Progenitor cell of endocrine pancreas (in vitro differentiated cells): ENCODE measurements around the gene ANG. TPM values are rescaled to one million over a fixed set of nuclear protein-coding genes. Genes with fewer than 3 reads are reported as not detected.

Experiments
- DNase-seq: peaks from one replicate; pipeline ENCODE4 v3.0.0; 2021; ENCODE audit warnings: low spot score; ENCODE audit not compliant: unreplicated experiment
- H3K27ac Mint-ChIP-seq: 2 replicates; pipeline ENCODE4 v1.8.0; 2021; ENCODE audit warnings: mild to moderate bottlenecking, moderate library complexity, mixed read lengths
- H3K27me3 Mint-ChIP-seq: 2 replicates; pipeline ENCODE4 v1.8.0; 2021; ENCODE audit warnings: mixed read lengths
- H3K36me3 Mint-ChIP-seq: 2 replicates; pipeline ENCODE4 v1.8.0; 2022; ENCODE audit warnings: mixed read lengths; ENCODE audit not compliant: insufficient read depth
- H3K4me1 Mint-ChIP-seq: 2 replicates; pipeline ENCODE4 v1.8.0; 2021; ENCODE audit warnings: low read depth, mixed read lengths
- H3K4me3 Mint-ChIP-seq: 2 replicates; pipeline ENCODE4 v1.8.0; 2021; ENCODE audit warnings: low read depth, mild to moderate bottlenecking, moderate library complexity, mixed read lengths
- H3K9me3 Mint-ChIP-seq: 2 replicates; pipeline ENCODE4 v1.8.0; 2021; ENCODE audit warnings: low read depth, mixed read lengths
- total RNA-seq: library from RNA; stranded (reverse); gene quantifications from 2 replicates; pipeline ENCODE4 v1.2.1, GENCODE V29; 2021
- TF ChIP-seq, protein P1 (sequence below): fragments of 200-600 bp; sonication (generic); IDR thresholded peaks from one replicate; pipeline ENCODE4 v1.5.0; 2021; ENCODE audit warnings: antibody characterized with exemption, mild to moderate bottlenecking; ENCODE audit not compliant: unreplicated experiment

ANG gene
- total RNA-seq, 1 donor from 2014 or later = 8.0 TPM

- no peak overlapping the region for H3K27ac Mint-ChIP-seq
- H3K27me3 Mint-ChIP-seq = no peaks in the 10 kb centered on the region
- H3K4me1 Mint-ChIP-seq = peaks cover 44% of the 10 kb centered on the region
- H3K36me3 Mint-ChIP-seq = no peaks in the 10 kb centered on the region
- TF ChIP-seq, protein P1, sequence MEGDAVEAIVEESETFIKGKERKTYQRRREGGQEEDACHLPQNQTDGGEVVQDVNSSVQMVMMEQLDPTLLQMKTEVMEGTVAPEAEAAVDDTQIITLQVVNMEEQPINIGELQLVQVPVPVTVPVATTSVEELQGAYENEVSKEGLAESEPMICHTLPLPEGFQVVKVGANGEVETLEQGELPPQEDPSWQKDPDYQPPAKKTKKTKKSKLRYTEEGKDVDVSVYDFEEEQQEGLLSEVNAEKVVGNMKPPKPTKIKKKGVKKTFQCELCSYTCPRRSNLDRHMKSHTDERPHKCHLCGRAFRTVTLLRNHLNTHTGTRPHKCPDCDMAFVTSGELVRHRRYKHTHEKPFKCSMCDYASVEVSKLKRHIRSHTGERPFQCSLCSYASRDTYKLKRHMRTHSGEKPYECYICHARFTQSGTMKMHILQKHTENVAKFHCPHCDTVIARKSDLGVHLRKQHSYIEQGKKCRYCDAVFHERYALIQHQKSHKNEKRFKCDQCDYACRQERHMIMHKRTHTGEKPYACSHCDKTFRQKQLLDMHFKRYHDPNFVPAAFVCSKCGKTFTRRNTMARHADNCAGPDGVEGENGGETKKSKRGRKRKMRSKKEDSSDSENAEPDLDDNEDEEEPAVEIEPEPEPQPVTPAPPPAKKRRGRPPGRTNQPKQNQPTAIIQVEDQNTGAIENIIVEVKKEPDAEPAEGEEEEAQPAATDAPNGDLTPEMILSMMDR = no peak
- no peaks in the 10 kb centered on the region for H3K9me3 Mint-ChIP-seq
- H3K4me3 Mint-ChIP-seq = no peak overlapping the region
- DNase-seq = peak; percentile 51
Observed at GRCh38 chr14:20683125-20683890, 5.3 kb upstream of the ANG start.

GRCh38 chr14:20683891-20684661 lies 4.5 kb upstream of the ANG start, which contains the start of gene RNASE4:
Gene RNASE4 (plus strand): TSS chr14:20684560. CDS start chr14:20699372, 14,812 bp downstream.
- H3K9me3 Mint-ChIP-seq = no peaks in the 10 kb centered on the region
- TF ChIP-seq, protein P1 = no peak
- H3K27me3 Mint-ChIP-seq = no peaks in the 10 kb centered on the region
- H3K4me1 Mint-ChIP-seq = peaks cover 48% of the 10 kb centered on the region
- peak within 1 kb of the TSS; percentile 88 for H3K27ac Mint-ChIP-seq
- H3K4me3 Mint-ChIP-seq = no peak within 1 kb of the TSS
- DNase-seq = peak; percentile 66
- no peaks in the 10 kb centered on the region for H3K36me3 Mint-ChIP-seq

GRCh38 chr14:20684662-20685456 lies 3.7 kb upstream of the ANG start:
- no peak for DNase-seq
- Mint-ChIP-seq H3K4me3 (no peak overlapping the region), H3K36me3 (no peaks in the 10 kb centered on the region), H3K9me3 (no peaks in the 10 kb centered on the region), H3K27me3 (no peaks in the 10 kb centered on the region), H3K27ac (peak overlapping the region; percentile 88), H3K4me1 (peaks cover 48% of the 10 kb centered on the region)
- TF ChIP-seq, protein P1 = no peak

GRCh38 chr14:20686386-20687143 lies 2.0 kb upstream of the ANG start:
- Mint-ChIP-seq H3K27me3 (no peaks in the 10 kb centered on the region), H3K9me3 (no peaks in the 10 kb centered on the region), H3K4me1 (peaks cover 39% of the 10 kb centered on the region), H3K27ac (peak overlapping the region; percentile 81), H3K36me3 (no peaks in the 10 kb centered on the region), H3K4me3 (peak overlapping the region; percentile 58)
- DNase-seq = no peak
- TF ChIP-seq, protein P1 = no peak
